AG10803 (cell line): ENCODE measurements around the gene GLIS1.
A peak's percentile ranks its signal among the peaks of the same experiment; 100 is the strongest.

ENCODE experiments used
- DNase-seq: peaks from one replicate; pipeline ENCODE4 v3.0.0; 2010; ENCODE audit warnings: low read depth
- H3K4me3 ChIP-seq: 2 replicates; pipeline ENCODE4 v1.5.1; 2011; ENCODE audit warnings: mild to moderate bottlenecking, low read length, control low read depth
- TF ChIP-seq, protein P1 (sequence below): conservative IDR thresholded peaks from 2 replicates; pipeline ENCODE4 v1.5.1; 2011; ENCODE audit warnings: mild to moderate bottlenecking, low read length, control low read depth, inconsistent platforms

The GLIS1 gene

DNA sequence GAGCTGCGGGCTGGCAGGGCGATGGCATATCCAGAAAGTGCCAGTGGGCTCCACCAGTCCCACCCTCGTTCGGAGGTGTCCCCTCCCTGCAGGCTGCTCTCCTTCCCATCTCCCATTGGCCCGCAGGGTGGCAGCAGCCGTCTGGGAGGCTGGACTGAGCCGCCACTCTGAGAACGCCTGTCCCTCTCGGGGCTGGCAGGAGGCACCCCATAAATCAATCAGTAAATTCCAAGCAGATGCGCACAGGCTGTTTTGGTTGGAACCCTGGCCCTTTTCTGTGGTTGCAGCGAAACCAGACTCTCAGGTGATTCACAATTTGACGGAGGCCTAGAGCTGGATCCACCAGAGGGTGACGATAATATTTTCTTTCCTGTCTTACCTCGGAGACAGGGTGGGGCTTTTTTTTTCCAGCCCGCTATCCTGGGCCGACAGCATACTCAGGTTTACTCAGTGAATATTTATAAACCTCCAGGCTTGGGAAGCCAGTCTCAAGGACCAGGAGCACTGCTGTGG lies 99.7 kb downstream of the GLIS1 start:
- DNase-seq, result peak; percentile 66
- TF ChIP-seq, protein P1, sequence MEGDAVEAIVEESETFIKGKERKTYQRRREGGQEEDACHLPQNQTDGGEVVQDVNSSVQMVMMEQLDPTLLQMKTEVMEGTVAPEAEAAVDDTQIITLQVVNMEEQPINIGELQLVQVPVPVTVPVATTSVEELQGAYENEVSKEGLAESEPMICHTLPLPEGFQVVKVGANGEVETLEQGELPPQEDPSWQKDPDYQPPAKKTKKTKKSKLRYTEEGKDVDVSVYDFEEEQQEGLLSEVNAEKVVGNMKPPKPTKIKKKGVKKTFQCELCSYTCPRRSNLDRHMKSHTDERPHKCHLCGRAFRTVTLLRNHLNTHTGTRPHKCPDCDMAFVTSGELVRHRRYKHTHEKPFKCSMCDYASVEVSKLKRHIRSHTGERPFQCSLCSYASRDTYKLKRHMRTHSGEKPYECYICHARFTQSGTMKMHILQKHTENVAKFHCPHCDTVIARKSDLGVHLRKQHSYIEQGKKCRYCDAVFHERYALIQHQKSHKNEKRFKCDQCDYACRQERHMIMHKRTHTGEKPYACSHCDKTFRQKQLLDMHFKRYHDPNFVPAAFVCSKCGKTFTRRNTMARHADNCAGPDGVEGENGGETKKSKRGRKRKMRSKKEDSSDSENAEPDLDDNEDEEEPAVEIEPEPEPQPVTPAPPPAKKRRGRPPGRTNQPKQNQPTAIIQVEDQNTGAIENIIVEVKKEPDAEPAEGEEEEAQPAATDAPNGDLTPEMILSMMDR, result peak; percentile 26
- no peak overlapping the region for H3K4me3 ChIP-seq

GRCh38 chr1:53638360-53639035 lies 100.5 kb downstream of the GLIS1 start:
- TF ChIP-seq, protein P1, result no peak
- H3K4me3 ChIP-seq, result no peak overlapping the region

GRCh38 chr1:53637511-53638359 lies 101.2 kb downstream of the GLIS1 start:
- H3K4me3 ChIP-seq, result no peak overlapping the region
- DNase-seq, result no peak
- TF ChIP-seq, protein P1, result no peak

More at GRCh38 chr1:53638360-53639035, 100.5 kb downstream of the GLIS1 start:
- DNase-seq, result no peak

- TF ChIP-seq, protein P1, result no peak
- DNase-seq, result no peak
- no peak overlapping the region for H3K4me3 ChIP-seq
Observed at GRCh38 chr1:53636621-53637171, 102.3 kb downstream of the GLIS1 start.

DNA sequence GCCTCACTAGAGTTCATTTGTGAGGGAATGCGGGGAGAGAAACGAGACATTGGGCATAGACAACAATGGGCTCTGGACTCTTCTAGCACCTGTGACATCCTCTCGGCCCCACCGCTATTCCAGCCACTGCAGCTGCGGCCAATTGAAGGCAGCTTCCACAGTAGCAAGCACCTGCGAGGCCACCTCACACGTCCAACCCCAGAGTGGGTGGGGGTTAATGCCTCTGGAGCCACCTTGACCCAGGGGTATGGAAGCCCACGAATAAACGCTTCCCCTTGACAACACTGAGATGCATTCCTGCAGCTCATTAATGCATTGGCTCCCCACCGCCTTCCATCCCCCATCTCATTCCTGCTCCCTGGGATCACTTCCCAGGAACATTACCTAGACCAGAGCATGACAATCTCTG lies 104.4 kb downstream of the GLIS1 start:
- TF ChIP-seq, protein P1, result no peak
- H3K4me3 ChIP-seq, result no peak overlapping the region
- DNase-seq, result no peak

DNA sequence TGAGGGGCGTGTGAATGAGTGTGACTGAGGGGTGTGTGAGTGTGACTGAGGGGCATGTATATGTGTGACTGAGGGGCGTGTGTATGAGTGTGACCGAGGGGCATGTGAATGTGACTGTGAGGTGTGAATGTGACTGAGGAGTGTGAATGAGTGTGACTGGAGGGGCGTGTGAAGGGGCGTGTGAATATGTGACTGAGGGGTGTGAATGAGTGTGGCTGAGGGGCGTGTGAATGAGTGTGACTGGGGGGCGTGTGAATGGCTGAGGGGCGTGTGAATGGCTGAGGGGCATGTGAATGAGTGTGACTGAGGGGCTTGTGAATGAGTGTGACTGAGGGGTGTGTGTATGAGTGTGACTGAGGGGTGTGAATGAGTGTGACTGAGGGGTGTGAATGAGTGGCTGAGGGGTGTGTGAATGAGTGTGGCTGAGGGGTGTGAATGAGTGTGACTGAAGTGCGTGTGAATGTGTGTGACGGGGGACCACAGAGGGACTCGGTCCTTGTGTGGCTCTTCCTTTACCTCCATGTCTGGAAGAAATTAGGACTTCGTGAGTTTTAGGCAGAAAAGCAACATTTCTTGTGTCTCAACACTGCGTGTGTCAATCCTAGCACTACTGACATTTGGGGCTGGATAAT lies 105.8 kb downstream of the GLIS1 start:
- TF ChIP-seq, protein P1, result no peak
- no peak overlapping the region for H3K4me3 ChIP-seq
- no peak for DNase-seq
